Mesenchymal stem cell (in vitro differentiated cells and primary cell): Measurements from ENCODE around the gene MAP4K5.

Source experiments
- DNase-seq: peaks from one replicate; pipeline ENCODE4 v3.0.0-alpha.2; 2013
- H2AFZ ChIP-seq: one replicate; pipeline ENCODE4 v1.6.1; 2013; ENCODE audit warnings: low read depth, mild to moderate bottlenecking, control low read depth, inconsistent platforms, low read length, moderate library complexity
- H2AK5ac ChIP-seq: 2 replicates; pipeline ENCODE4 v1.6.1; 2013; ENCODE audit warnings: low read length, moderate library complexity, mild to moderate bottlenecking, inconsistent platforms; ENCODE audit not compliant: severe bottlenecking
- H2BK120ac ChIP-seq: one replicate; pipeline ENCODE4 v1.6.1; 2013; ENCODE audit warnings: low read depth, mild to moderate bottlenecking, inconsistent platforms, low read length, moderate library complexity
- H2BK12ac ChIP-seq, 2 experiments: one replicate each; pipeline ENCODE4 v1.6.1; 2013; ENCODE audit warnings: inconsistent platforms in 2 of 2, low read length in 2 of 2, mild to moderate bottlenecking in 2 of 2, moderate library complexity in 2 of 2, control low read depth in 1 of 2
- H2BK15ac ChIP-seq: one replicate; pipeline ENCODE4 v1.6.1; 2013; ENCODE audit warnings: mild to moderate bottlenecking, low read depth, inconsistent platforms; ENCODE audit not compliant: poor library complexity, severe bottlenecking
- H2BK5ac ChIP-seq: 2 replicates; pipeline ENCODE4 v1.6.1; 2013; ENCODE audit warnings: low read depth, mild to moderate bottlenecking, low read length, control low read depth, inconsistent platforms; ENCODE audit not compliant: poor library complexity, severe bottlenecking
- H3K14ac ChIP-seq, 2 experiments: one replicate each; pipeline ENCODE4 v1.6.1; 2013; ENCODE audit warnings: inconsistent platforms in 2 of 2, low read length in 2 of 2, control low read depth in 1 of 2, mild to moderate bottlenecking in 1 of 2, moderate library complexity in 1 of 2
- H3K18ac ChIP-seq, 2 experiments: one replicate each; pipeline ENCODE4 v1.6.1; 2013; ENCODE audit warnings: inconsistent platforms in 2 of 2, low read length in 2 of 2, control low read depth in 1 of 2, low read depth in 1 of 2, mild to moderate bottlenecking in 1 of 2
- H3K23ac ChIP-seq, 2 experiments: one replicate each; pipeline ENCODE4 v1.6.1; 2013; ENCODE audit warnings: inconsistent platforms in 2 of 2, low read length in 2 of 2, mild to moderate bottlenecking in 2 of 2, moderate library complexity in 2 of 2, control low read depth in 1 of 2
- H3K27ac ChIP-seq: 2 replicates; pipeline ENCODE4 v1.5.1; 2013; ENCODE audit warnings: mild to moderate bottlenecking, moderate library complexity, low read length, control low read depth, inconsistent platforms; ENCODE audit not compliant: poor library complexity, severe bottlenecking
- H3K27me3 ChIP-seq, 2 experiments: 2 replicates each; pipeline versions ENCODE4 v1.6.1 to v1.7.0; 2013; ENCODE audit warnings: low read length in 2 of 2, mild to moderate bottlenecking in 2 of 2, moderate library complexity in 2 of 2, control low read depth in 1 of 2, inconsistent platforms in 1 of 2; ENCODE audit not compliant: control insufficient read depth in 1 of 2, insufficient read depth in 1 of 2
- H3K36me3 ChIP-seq, 2 experiments: 2 replicates each; pipeline versions ENCODE4 v1.6.1 to v1.7.0; 2013; ENCODE audit warnings: low read length in 2 of 2, control low read depth in 1 of 2, inconsistent platforms in 1 of 2, low read depth in 1 of 2, mild to moderate bottlenecking in 1 of 2; ENCODE audit not compliant: insufficient read depth in 2 of 2, control insufficient read depth in 1 of 2
- H3K4ac ChIP-seq, 2 experiments: one replicate each; pipeline ENCODE4 v1.6.1; 2013; ENCODE audit warnings: inconsistent platforms in 2 of 2, low read length in 2 of 2, mild to moderate bottlenecking in 2 of 2, moderate library complexity in 2 of 2, control low read depth in 1 of 2, low read depth in 1 of 2
- H3K4me1 ChIP-seq: 2 replicates; pipeline ENCODE4 v1.6.1; 2013; ENCODE audit warnings: low read depth, low read length, control low read depth; ENCODE audit not compliant: control insufficient read depth, insufficient read depth
- H3K4me2 ChIP-seq: 2 replicates; pipeline ENCODE4 v1.6.1; 2013; ENCODE audit warnings: low read length, mild to moderate bottlenecking, inconsistent platforms; ENCODE audit not compliant: poor library complexity, severe bottlenecking
- H3K4me3 ChIP-seq, 2 experiments: 2 replicates each; pipeline versions ENCODE4 v1.5.1 to v1.7.0; 2013; ENCODE audit warnings: low read length in 2 of 2, mild to moderate bottlenecking in 2 of 2, control low read depth in 1 of 2, low read depth in 1 of 2; ENCODE audit not compliant: insufficient read depth in 1 of 2
- H3K79me1 ChIP-seq: replicated peaks from 2 replicates; pipeline ENCODE4 v1.6.1; 2013; ENCODE audit warnings: mild to moderate bottlenecking, control low read depth, low read length, inconsistent platforms; ENCODE audit not compliant: poor library complexity, severe bottlenecking
- H3K9ac ChIP-seq: 2 replicates; pipeline ENCODE4 v1.7.0; 2013; ENCODE audit warnings: mild to moderate bottlenecking, low read length, moderate library complexity
- H3K9me3 ChIP-seq: 2 replicates; pipeline ENCODE4 v1.7.0; 2013; ENCODE audit warnings: mild to moderate bottlenecking, low read length; ENCODE audit not compliant: control insufficient read depth
- H4K8ac ChIP-seq: one replicate; pipeline ENCODE4 v1.6.1; 2013; ENCODE audit warnings: inconsistent platforms, mild to moderate bottlenecking, low read length, moderate library complexity
- H4K91ac ChIP-seq: one replicate; pipeline ENCODE4 v1.6.1; 2013; ENCODE audit warnings: mild to moderate bottlenecking, low read length, inconsistent platforms
- WGBS: methylation state at CpG from one replicate; pipeline ENCODE4 v1.1.7; 2013; ENCODE audit warnings: mixed read lengths; 5-methylcytosine and 5-hydroxymethylcytosine counted together

MAP4K5 gene

DNA sequence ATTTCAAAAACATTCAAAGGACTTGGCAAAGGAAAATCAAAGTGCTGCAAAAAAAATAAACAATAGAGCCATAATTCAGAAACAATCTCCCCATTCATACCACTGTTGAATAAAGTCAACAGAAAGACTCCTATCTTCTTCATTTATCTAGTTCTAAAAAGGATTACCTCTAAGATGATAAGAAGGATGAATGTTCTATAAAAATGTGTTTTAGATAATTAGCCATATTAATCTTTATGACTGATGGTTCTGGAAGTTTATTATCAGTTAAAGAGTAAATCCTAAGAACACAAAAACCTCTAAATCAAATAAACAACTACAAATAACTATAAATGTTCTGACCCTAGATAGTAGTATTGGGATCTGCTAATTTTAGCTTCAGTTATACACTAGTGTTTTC is 97.8 kb downstream of the MAP4K5 start:
- no peak overlapping the region for H2AK5ac ChIP-seq
- DNase-seq: no peak
- no peak overlapping the region for H3K4ac ChIP-seq
- no peak overlapping the region for H2AFZ ChIP-seq
- no peak overlapping the region for H3K14ac ChIP-seq
- H3K36me3 ChIP-seq: peaks cover 7 to 74% of the 10 kb centered on the region in 2 experiments
- no peaks in the 10 kb centered on the region for H3K9me3 ChIP-seq
- H3K27me3 ChIP-seq: no peaks in the 10 kb centered on the region
- H3K18ac ChIP-seq: no peak overlapping the region
- no peak overlapping the region for H3K27ac ChIP-seq
- H4K8ac ChIP-seq: no peak overlapping the region
- no peak overlapping the region for H2BK5ac ChIP-seq
- no peak overlapping the region for H4K91ac ChIP-seq
- no peak overlapping the region for H2BK12ac ChIP-seq
- H3K4me3 ChIP-seq: no peak overlapping the region
- H3K4me1 ChIP-seq: no peaks in the 10 kb centered on the region
- H2BK120ac ChIP-seq: no peak overlapping the region
- no peak overlapping the region for H3K9ac ChIP-seq
- H3K23ac ChIP-seq: no peak overlapping the region
- peaks cover 3% of the 10 kb centered on the region for H3K79me1 ChIP-seq
- H2BK15ac ChIP-seq: no peak overlapping the region
- H3K4me2 ChIP-seq: no peak overlapping the region

DNA sequence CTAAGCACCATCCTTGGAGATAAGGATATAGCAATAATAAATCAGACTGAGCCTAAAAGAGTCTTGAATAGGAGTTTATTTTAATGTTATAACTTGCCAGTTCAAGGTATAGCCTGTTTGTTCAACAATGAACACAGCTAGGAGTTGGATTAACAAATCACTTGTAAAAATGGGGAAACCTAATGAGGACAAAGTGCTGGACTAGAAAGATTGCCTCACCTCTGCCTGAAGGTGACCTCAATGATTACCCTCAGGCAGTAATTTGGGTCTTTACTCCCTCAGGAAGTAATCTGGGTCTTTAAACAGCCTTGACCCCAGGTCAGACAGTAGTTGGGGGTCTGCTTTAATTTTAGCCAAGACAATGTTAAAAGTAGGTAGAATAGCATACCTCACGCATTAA is 100.2 kb downstream of the MAP4K5 start:
- 100% methylated on average over 1 of the region's 1 CpG for WGBS
- H3K27ac ChIP-seq: no peak overlapping the region
- no peak overlapping the region for H4K91ac ChIP-seq
- H3K4me2 ChIP-seq: no peak overlapping the region
- no peak overlapping the region for H2AK5ac ChIP-seq
- peaks cover 6 to 76% of the 10 kb centered on the region in 2 experiments for H3K36me3 ChIP-seq
- no peak overlapping the region for H2BK120ac ChIP-seq
- no peak overlapping the region for H2AFZ ChIP-seq
- no peak overlapping the region for H3K9ac ChIP-seq
- no peak overlapping the region for H4K8ac ChIP-seq
- H3K9me3 ChIP-seq: no peaks in the 10 kb centered on the region
- H3K4me3 ChIP-seq: no peak overlapping the region
- H3K4ac ChIP-seq: no peak overlapping the region
- H3K14ac ChIP-seq: no peak overlapping the region
- no peak overlapping the region for H3K23ac ChIP-seq
- H3K18ac ChIP-seq: no peak overlapping the region
- H2BK5ac ChIP-seq: no peak overlapping the region
- H3K79me1 ChIP-seq: peaks cover 1% of the 10 kb centered on the region
- no peak for DNase-seq
- no peaks in the 10 kb centered on the region for H3K27me3 ChIP-seq
- no peak overlapping the region for H2BK12ac ChIP-seq
- no peak overlapping the region for H2BK15ac ChIP-seq
- no peaks in the 10 kb centered on the region for H3K4me1 ChIP-seq

DNA sequence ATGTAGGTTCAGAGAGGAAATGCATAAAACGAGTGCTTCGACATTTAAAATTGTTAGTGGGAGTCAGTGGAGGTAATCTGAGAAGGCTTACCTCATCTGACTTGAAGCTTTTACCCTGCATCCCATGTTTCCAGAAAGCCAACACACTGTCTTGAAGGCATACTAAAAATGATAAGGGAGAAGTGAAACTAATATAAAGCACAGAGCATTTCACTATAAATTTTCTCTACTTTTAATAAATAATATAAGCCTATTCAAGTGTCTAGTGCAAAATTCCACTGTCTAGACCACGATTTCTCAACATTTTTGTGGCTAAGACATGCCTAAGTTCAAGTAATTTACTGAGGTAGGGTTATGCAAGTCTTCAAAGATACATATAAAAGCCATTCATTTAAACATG is 106.6 kb downstream of the MAP4K5 start:
- no peak overlapping the region for H3K23ac ChIP-seq
- H2AK5ac ChIP-seq: no peak overlapping the region
- H3K18ac ChIP-seq: no peak overlapping the region
- peak overlapping the region; percentile 32 for H3K27ac ChIP-seq
- H3K27me3 ChIP-seq: no peaks in the 10 kb centered on the region
- H2AFZ ChIP-seq: no peak overlapping the region
- DNase-seq: peak; percentile 57
- H2BK5ac ChIP-seq: no peak overlapping the region
- no CpG with 5 or more reads among the region's 3 CpGs for WGBS
- peaks cover 11 to 74% of the 10 kb centered on the region in 2 experiments for H3K36me3 ChIP-seq
- H3K9me3 ChIP-seq: no peaks in the 10 kb centered on the region
- no peak overlapping the region for H3K4me3 ChIP-seq
- H3K4me1 ChIP-seq: peaks cover 3% of the 10 kb centered on the region
- H2BK12ac ChIP-seq: no peak overlapping the region
- H3K9ac ChIP-seq: no peak overlapping the region
- no peak overlapping the region for H4K8ac ChIP-seq
- H3K14ac ChIP-seq: no peak overlapping the region
- peaks cover 7% of the 10 kb centered on the region for H3K79me1 ChIP-seq
- H2BK120ac ChIP-seq: no peak overlapping the region
- no peak overlapping the region for H3K4me2 ChIP-seq
- no peak overlapping the region for H2BK15ac ChIP-seq
- no peak overlapping the region for H4K91ac ChIP-seq
- H3K4ac ChIP-seq: no peak overlapping the region

DNA sequence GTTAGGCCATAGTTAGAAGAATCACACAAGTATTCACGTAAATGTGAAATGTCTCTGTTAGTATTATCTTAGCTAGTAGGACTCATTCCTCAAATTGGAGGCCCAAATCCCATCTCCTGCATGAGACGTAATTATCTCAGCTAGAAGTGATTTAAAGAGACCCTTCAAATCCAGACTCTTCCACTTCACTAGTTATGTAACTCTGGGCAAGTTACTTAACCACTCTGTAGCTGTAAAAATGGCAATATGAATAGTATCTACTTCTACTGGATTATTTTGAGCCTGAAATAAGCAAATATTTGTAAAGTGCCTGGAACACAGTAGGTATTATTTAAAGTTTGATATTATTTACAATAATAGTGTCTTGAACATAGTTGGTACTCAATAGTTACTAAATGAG is 107.3 kb downstream of the MAP4K5 start:
- Histone ChIP-seq H2AK5ac (no peak overlapping the region), H3K36me3 (peaks cover 14 to 81% of the 10 kb centered on the region in 2 experiments), H2BK15ac (no peak overlapping the region), H3K4me1 (peaks cover 3% of the 10 kb centered on the region), H3K9ac (no peak overlapping the region), H3K27ac (no peak overlapping the region), H3K4me3 (no peak overlapping the region), H3K4me2 (no peak overlapping the region), H2BK12ac (no peak overlapping the region), H4K8ac (no peak overlapping the region), H4K91ac (no peak overlapping the region), H3K18ac (no peak overlapping the region), H2BK5ac (no peak overlapping the region), H3K9me3 (no peaks in the 10 kb centered on the region), H3K23ac (no peak overlapping the region), H3K27me3 (no peaks in the 10 kb centered on the region), H3K4ac (no peak overlapping the region), H2BK120ac (no peak overlapping the region), H2AFZ (no peak overlapping the region), H3K14ac (no peak overlapping the region), H3K79me1 (peaks cover 8% of the 10 kb centered on the region)
- no peak for DNase-seq
- 60% methylated on average over 1 of the region's 2 CpGs for WGBS
